Neuronal stem cell (in vitro differentiated cells): ENCODE results near the gene MTIF3.
A peak's percentile ranks its signal among the peaks of the same experiment; 100 is the strongest.
"Not testable (repeated sequence)": the region's sequence is repeated elsewhere in the genome, so short reads cannot be mapped to it uniquely, and the experiment has no call there.

Source experiments
- DNase-seq: peaks from one replicate; pipeline ENCODE4 v3.0.0-alpha.2; 2013; ENCODE audit warnings: low spot score
- H2AFZ ChIP-seq: one replicate; pipeline ENCODE4 v1.6.1; 2013; ENCODE audit warnings: mild to moderate bottlenecking, low read length, inconsistent platforms
- H2AK5ac ChIP-seq: 2 replicates; pipeline ENCODE4 v1.6.1; 2013; ENCODE audit warnings: low read depth, mild to moderate bottlenecking, inconsistent platforms, low read length, moderate library complexity, mixed read lengths
- H2BK120ac ChIP-seq: 2 replicates; pipeline ENCODE4 v1.6.1; 2013; ENCODE audit warnings: low read depth, mild to moderate bottlenecking, inconsistent platforms, low read length, moderate library complexity, mixed read lengths
- H2BK12ac ChIP-seq: one replicate; pipeline ENCODE4 v1.6.1; 2013; ENCODE audit warnings: low read length, inconsistent platforms
- H2BK15ac ChIP-seq: 2 replicates; pipeline ENCODE4 v1.6.1; 2013; ENCODE audit warnings: mild to moderate bottlenecking, low read length, inconsistent platforms, mixed read lengths
- H2BK5ac ChIP-seq: one replicate; pipeline ENCODE4 v1.6.1; 2013; ENCODE audit warnings: inconsistent platforms, mild to moderate bottlenecking, low read length, moderate library complexity
- H3K14ac ChIP-seq: one replicate; pipeline ENCODE4 v1.6.1; 2013; ENCODE audit warnings: low read length, inconsistent platforms
- H3K18ac ChIP-seq: 2 replicates; pipeline ENCODE4 v1.6.1; 2013; ENCODE audit warnings: low read length, inconsistent platforms
- H3K23ac ChIP-seq: 2 replicates; pipeline ENCODE4 v1.6.1; 2013; ENCODE audit warnings: low read depth, mild to moderate bottlenecking, mixed read lengths, low read length, inconsistent platforms; ENCODE audit not compliant: poor library complexity
- H3K27ac ChIP-seq: replicated peaks from 3 replicates; pipeline ENCODE4 v1.5.1; 2013; ENCODE audit warnings: low read length, inconsistent platforms
- H3K27me3 ChIP-seq, 3 experiments: 2 replicates each; pipeline ENCODE4 v1.6.1; 2013; ENCODE audit warnings: low read length in 3 of 3, mild to moderate bottlenecking in 2 of 3, inconsistent platforms in 1 of 3, low read depth in 1 of 3, mixed read lengths in 1 of 3, moderate library complexity in 1 of 3; ENCODE audit not compliant: control insufficient read depth in 3 of 3, insufficient read depth in 3 of 3
- H3K36me3 ChIP-seq, 2 donors: replicated peaks in 1 of 2; 2 replicates each; pipeline ENCODE4 v1.6.1; 2013; ENCODE audit warnings: low read length in 2 of 2; ENCODE audit not compliant: control insufficient read depth in 2 of 2, insufficient read depth in 2 of 2
- H3K4ac ChIP-seq: 2 replicates; pipeline ENCODE4 v1.6.1; 2013; ENCODE audit warnings: inconsistent platforms, mild to moderate bottlenecking, low read length, moderate library complexity
- H3K4me1 ChIP-seq, 2 donors: 1 replicate in 1 of 2; 2 replicates in 1 of 2; pipeline ENCODE4 v1.6.1; 2013; ENCODE audit warnings: low read length in 2 of 2, low read depth in 1 of 2; ENCODE audit not compliant: control insufficient read depth in 2 of 2, insufficient read depth in 1 of 2
- H3K4me2 ChIP-seq: one replicate; pipeline ENCODE4 v1.6.1; 2013; ENCODE audit warnings: mild to moderate bottlenecking, low read length, inconsistent platforms; ENCODE audit not compliant: insufficient read depth, poor library complexity, severe bottlenecking
- H3K4me3 ChIP-seq, 2 donors: 2 replicates each; pipeline ENCODE4 v1.5.1; 2013; ENCODE audit warnings: low read length in 2 of 2, mild to moderate bottlenecking in 2 of 2, inconsistent platforms in 1 of 2, moderate library complexity in 1 of 2
- H3K79me1 ChIP-seq: one replicate; pipeline ENCODE4 v1.6.1; 2013; ENCODE audit warnings: low read depth, mild to moderate bottlenecking, inconsistent platforms, low read length, moderate library complexity
- H3K9ac ChIP-seq: one replicate; pipeline ENCODE4 v1.6.1; 2013; ENCODE audit warnings: mild to moderate bottlenecking, low read depth, low read length, inconsistent platforms; ENCODE audit not compliant: poor library complexity
- H3K9me3 ChIP-seq, 2 donors: replicated peaks in 1 of 2; 2 replicates each; pipeline versions ENCODE3 to v1.6.1; 2013; ENCODE audit warnings: low read length in 2 of 2, mild to moderate bottlenecking in 2 of 2, inconsistent platforms in 1 of 2, low read depth in 1 of 2, mixed read lengths in 1 of 2, moderate library complexity in 1 of 2; ENCODE audit not compliant: control insufficient read depth in 2 of 2, insufficient read depth in 1 of 2
- H4K8ac ChIP-seq: one replicate; pipeline ENCODE4 v1.6.1; 2013; ENCODE audit warnings: low read depth, mild to moderate bottlenecking, inconsistent platforms, low read length, moderate library complexity
- H4K91ac ChIP-seq: one replicate; pipeline ENCODE4 v1.6.1; 2013; ENCODE audit warnings: low read length, low read depth, mild to moderate bottlenecking, inconsistent platforms; ENCODE audit not compliant: poor library complexity
- WGBS, 2 donors: extraction: QIAGEN DNeasy Blood & Tissue Kit; methylation state at CpG; one replicate each; pipeline ENCODE4 v1.1.7; 2013; ENCODE audit warnings: missing lambda C conversion rate in 2 of 2, mixed read lengths in 1 of 2; ENCODE audit not compliant: insufficient read length in 2 of 2, insufficient replicate concordance in 1 of 2; ENCODE audit errors: extremely low coverage in 2 of 2; 5-methylcytosine and 5-hydroxymethylcytosine counted together

The MTIF3 gene

DNA sequence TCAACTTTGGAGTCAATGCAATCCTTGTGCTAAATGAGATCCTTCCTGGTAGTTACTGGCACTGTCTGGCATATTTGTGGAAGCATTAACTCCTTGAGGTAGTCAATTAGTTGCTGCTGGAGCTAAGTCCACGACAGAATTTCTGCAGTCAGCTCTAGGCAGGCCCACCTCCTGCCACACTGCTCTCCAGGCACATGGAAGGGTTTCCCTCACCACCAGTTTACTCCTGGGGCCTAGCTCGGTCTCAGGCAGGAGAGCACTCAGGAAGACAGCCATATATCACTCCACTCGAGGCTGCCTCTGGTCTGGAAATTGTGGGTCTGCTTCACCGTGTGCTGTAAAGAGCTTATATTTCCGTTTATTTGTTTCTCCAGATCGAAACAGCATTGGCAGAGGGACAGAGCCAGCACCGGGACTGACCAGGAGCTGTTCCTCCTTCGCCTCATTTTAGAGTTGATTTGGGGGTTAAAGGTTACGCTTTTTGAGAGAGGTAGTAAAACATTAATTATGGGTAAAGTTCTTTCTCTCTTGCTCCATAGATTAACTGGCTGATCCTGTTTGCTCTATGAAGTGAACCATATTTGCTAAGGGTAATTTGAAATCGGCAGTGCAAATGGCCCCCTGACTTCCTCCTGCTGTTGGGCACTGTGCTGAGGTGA, 46.5 kb downstream of the MTIF3 start:
- Histone ChIP-seq H2AFZ (peak overlapping the region; percentile 42), H2BK15ac (no peak overlapping the region), H3K18ac (peak overlapping the region; percentile 53), H3K4ac (no peak overlapping the region), H2BK12ac (no peak overlapping the region), H2AK5ac (no peak overlapping the region), H2BK5ac (no peak overlapping the region), H3K14ac (no peak overlapping the region), H3K4me1 (peaks cover 9% of the 10 kb centered on the region in 2 donors), H4K91ac (no peak overlapping the region), H3K23ac (no peak overlapping the region), H4K8ac (no peak overlapping the region), H3K27me3 (peaks cover 0 to 13% (median 0%) of the 10 kb centered on the region in 3 experiments), H2BK120ac (no peak overlapping the region), H3K79me1 (no peaks in the 10 kb centered on the region), H3K4me3 (no peak overlapping the region), H3K36me3 (no peaks in the 10 kb centered on the region), H3K9me3 (no peaks in the 10 kb centered on the region), H3K4me2 (no peak overlapping the region), H3K27ac (no peak overlapping the region), H3K9ac (no peak overlapping the region)
- WGBS, 2 donors = no CpG with 5 or more reads among the region's 10 CpGs
- no peak for DNase-seq

DNA sequence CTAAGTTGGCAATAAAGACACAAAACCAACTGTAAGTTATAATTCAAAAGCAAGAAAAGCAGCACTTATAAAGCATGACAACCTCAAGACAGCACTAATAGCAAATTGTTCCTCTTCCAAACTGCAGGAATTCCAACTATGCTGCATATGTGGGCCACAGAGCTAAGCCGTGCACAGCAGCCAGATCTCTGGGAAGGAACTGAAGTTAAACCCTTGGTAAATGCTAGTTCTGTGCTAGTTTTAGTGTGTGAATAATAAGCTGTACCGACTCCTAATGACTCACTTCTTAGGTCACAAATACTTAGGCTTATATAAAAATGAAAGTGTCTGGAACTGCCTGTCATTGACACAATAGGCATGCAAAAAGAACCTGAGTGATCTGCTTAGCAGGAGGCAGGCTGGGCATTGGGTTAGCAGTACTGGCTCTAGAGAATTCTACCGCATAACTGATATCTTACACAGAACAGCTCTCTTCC, 47.1 kb downstream of the MTIF3 start:
- WGBS, 2 donors = no CpG with 5 or more reads among the region's 3 CpGs
- no peaks in the 10 kb centered on the region for H3K9me3 ChIP-seq
- no peak overlapping the region for H3K27ac ChIP-seq

DNA sequence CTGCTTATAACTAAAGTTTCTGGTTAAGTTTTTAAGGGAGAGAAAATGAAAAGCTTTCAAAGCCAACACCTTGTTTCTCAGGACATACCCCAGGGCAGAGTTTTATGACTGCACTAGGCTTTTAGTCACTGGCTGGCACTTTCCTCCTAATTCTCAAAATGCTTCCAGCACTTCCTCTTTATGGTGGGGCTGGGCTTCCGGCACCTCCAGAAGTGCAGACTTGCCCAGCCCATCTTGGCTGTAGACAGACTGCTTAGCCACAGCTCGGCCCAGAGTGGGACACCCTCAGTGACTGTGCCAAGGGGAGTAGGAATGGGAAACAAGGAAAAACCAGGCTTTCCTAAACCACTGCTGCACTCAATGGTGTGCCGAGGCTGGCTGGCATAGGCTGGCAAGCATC, 49.2 kb downstream of the MTIF3 start:
- no peak overlapping the region for H3K4me3 ChIP-seq
- no peak overlapping the region for H3K14ac ChIP-seq
- no peak for DNase-seq
- no peak overlapping the region for H4K8ac ChIP-seq
- no peak overlapping the region for H2AK5ac ChIP-seq
- no peak overlapping the region for H2BK120ac ChIP-seq
- H3K27me3 ChIP-seq = peaks cover 0 to 8% (median 0%) of the 10 kb centered on the region in 3 experiments
- no peak overlapping the region for H3K23ac ChIP-seq
- no peak overlapping the region for H3K27ac ChIP-seq
- no peak overlapping the region for H4K91ac ChIP-seq
- no peaks in the 10 kb centered on the region for H3K79me1 ChIP-seq
- H2BK5ac ChIP-seq = no peak overlapping the region
- H3K36me3 ChIP-seq = no peaks in the 10 kb centered on the region
- no peak overlapping the region for H3K9ac ChIP-seq
- H2BK15ac ChIP-seq = no peak overlapping the region
- H2BK12ac ChIP-seq = no peak overlapping the region
- no peak overlapping the region for H3K18ac ChIP-seq
- no CpG with 5 or more reads among the region's 3 CpGs for WGBS, 2 donors
- no peak overlapping the region for H2AFZ ChIP-seq
- H3K4me2 ChIP-seq = no peak overlapping the region
- peaks cover 9% of the 10 kb centered on the region in 2 donors for H3K4me1 ChIP-seq
- no peak overlapping the region for H3K4ac ChIP-seq
- no peaks in the 10 kb centered on the region for H3K9me3 ChIP-seq

More for the DNA sequence above, 47.1 kb downstream of the MTIF3 start:
- no peak overlapping the region for H3K23ac ChIP-seq
- no peak overlapping the region for H4K91ac ChIP-seq
- no peaks in the 10 kb centered on the region for H3K79me1 ChIP-seq
- H3K18ac ChIP-seq = no peak overlapping the region
- no peak overlapping the region for H2BK12ac ChIP-seq
- no peak overlapping the region for H2BK15ac ChIP-seq
- peaks cover 0 to 10% (median 0%) of the 10 kb centered on the region in 3 experiments for H3K27me3 ChIP-seq
- no peak overlapping the region for H2BK120ac ChIP-seq
- peaks cover 9% of the 10 kb centered on the region in 2 donors for H3K4me1 ChIP-seq
- no peak for DNase-seq
- no peak overlapping the region for H3K4me2 ChIP-seq
- H3K36me3 ChIP-seq = no peaks in the 10 kb centered on the region
- H2BK5ac ChIP-seq = no peak overlapping the region
- H2AFZ ChIP-seq = peak overlapping the region; percentile 42
- no peak overlapping the region for H3K4me3 ChIP-seq
- H3K4ac ChIP-seq = no peak overlapping the region
- H3K14ac ChIP-seq = no peak overlapping the region
- no peak overlapping the region for H3K9ac ChIP-seq
- H4K8ac ChIP-seq = no peak overlapping the region
- H2AK5ac ChIP-seq = no peak overlapping the region

GRCh38 chr13:27400405-27400804, 50.0 kb downstream of the MTIF3 start:
- H3K18ac ChIP-seq, H3K27ac ChIP-seq, H3K4ac ChIP-seq, H2BK12ac ChIP-seq, H3K36me3 ChIP-seq, H3K4me3 ChIP-seq, H4K91ac ChIP-seq, H3K9ac ChIP-seq, H3K4me1 ChIP-seq, H3K14ac ChIP-seq, H2BK15ac ChIP-seq, H3K4me2 ChIP-seq, H2BK120ac ChIP-seq, H2AK5ac ChIP-seq, H3K9me3 ChIP-seq, H3K23ac ChIP-seq, H4K8ac ChIP-seq, DNase-seq, H2AFZ ChIP-seq, H2BK5ac ChIP-seq, H3K79me1 ChIP-seq: not testable (repeated sequence)
- H3K27me3 ChIP-seq = peaks cover 0 to 14% (median 0%) of the 10 kb centered on the region in 3 experiments
- WGBS, 2 donors = no CpG with 5 or more reads among the region's 6 CpGs
